Suppressor macrophage treated with lipopolysaccharide for 1 hour (primary cell): ENCODE results near the gene NRDE2.
A peak's percentile ranks its signal among the peaks of the same experiment; 100 is the strongest.
"Not testable (repeated sequence)": the region's sequence is repeated elsewhere in the genome, so short reads cannot be mapped to it uniquely, and the experiment has no call there.

Source experiments
- DNase-seq, 3 donors: peaks; one replicate each; pipeline ENCODE4 v3.0.0-alpha.2; 2020 to 2022

NRDE2 gene

DNA sequence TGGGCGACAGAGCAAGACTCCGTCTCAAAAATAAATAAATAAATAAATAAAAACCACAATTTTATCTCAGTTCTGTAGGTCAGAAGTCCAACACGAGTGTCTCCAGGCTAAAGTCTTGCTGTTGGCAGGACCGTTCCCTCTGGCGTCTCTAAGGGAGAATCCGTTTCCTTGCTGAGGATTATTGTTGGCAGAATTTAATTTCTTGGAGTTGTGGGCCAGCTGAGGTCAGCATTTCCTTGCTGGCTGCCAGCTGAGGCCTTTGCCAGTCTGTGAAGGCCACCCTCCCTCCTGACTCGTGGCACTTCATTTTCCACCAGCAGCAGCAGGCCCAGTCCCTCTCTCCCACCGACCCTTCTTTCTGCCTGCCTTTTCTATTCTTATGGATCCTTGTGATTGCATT is 58.2 kb downstream of the NRDE2 start:
- no peak for DNase-seq

DNA sequence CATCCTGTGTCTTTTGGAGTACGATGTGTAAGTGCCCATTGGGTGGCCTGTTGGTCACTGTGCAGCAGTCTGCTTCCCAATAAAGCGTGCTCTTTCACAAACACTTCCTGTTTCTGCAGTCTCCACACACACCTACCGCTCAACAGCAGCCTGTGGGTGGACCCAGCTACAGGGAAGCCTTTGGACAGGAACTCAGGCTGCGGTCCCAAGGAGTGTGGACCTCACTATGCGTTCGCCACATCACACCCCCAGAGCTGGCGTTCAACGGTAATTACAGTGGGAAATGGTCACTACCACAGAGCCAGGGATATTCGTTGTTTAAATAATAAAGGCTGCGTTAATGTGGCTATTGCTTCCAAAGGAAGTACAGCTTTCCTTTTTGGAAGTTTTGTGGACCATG is 59.2 kb downstream of the NRDE2 start:
- peak; percentile 47 to 66 (median 64) for DNase-seq

DNA sequence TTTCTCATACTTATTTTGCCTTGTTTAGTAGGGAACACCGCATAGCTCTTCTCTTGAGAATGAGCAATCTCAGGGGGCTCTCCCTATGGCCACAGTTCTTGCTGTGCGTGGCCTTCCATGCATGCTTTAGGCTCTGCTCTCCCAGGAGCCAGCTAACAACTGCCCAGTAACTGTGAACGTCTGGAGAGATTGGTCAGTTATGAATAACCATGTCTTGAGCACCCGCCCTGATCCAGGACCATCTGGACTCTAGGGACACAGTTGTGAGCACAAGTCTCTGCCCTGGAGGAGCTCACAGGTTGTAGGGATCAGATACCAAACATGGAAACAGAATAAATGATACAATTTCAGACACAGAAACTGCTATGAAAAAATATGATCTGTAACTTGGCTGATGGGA is 63.3 kb downstream of the NRDE2 start:
- no peak for DNase-seq

DNA sequence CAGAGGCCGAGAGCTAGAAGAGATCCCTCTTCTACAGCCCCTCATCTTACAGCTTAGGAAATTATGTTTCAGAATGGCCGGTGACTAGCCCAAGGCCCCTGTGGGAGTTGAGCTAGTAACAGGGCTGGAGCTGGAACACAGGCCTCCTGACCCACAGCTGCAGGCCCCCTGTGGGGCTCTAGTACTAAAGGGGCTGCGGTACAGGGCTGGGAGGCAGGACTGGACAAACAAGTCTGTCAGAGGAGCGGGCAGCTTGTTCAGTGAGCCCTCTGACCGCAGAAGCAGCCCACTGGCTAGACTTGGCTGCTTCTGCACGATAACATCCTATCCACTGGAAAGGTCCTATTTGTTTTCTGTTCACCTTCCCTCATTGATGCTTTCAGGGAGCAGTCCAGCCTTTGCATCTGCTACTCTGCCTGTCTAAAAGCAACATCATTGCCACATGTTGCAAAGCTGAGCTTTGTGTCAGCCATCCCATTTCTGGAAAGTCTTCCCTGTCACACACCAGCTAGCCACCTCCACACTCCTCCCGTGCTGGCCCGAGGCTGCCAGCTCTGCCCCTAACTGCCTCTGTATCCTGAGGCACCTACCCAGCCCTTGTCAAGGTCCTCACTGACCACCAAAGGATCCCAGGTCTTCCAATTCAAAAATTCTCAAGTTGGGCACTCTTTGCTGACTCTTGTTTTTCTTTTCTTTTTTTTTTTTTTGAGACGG is 65.1 kb downstream of the NRDE2 start:
- no peak for DNase-seq

- no peak for DNase-seq
Observed at GRCh38 chr14:90263748-90264449, 67.8 kb downstream of the NRDE2 start.

- peak; percentile 94 to 96 (median 95) for DNase-seq
Observed at GRCh38 chr14:90256354-90257131, 75.2 kb downstream of the NRDE2 start, which contains the start of gene PSMC1. Gene PSMC1 (plus strand): TSS chr14:90256553. CDS start chr14:90256598, 45 bp downstream.

- no peak for DNase-seq
Observed at GRCh38 chr14:90255871-90256270, 75.9 kb downstream of the NRDE2 start.

DNA sequence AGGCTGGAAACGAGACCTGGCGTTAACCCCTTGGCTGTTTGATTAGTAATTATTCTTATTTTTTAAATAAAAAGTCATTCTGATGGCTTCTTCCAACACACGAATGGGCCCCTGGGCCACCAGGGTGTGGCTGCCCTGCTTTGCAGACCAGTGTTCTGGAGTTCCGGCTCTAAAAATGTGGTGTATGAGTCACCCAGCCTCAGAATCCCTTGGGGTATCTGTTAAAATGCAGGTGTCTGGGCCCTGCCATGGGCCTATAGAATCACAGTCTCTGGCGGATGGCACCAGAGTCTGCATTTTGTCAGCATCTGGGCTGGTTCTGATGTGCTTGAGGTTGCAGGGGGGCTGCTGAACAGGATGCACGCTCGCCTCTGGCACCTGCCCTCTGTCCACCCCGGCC is 77.9 kb downstream of the NRDE2 start:
- DNase-seq = no peak

GRCh38 chr14:90248594-90248993 is 83.1 kb downstream of the NRDE2 start:
- DNase-seq = no peak

- not testable (repeated sequence) for DNase-seq
Observed at GRCh38 chr14:90247441-90247840, 84.3 kb downstream of the NRDE2 start.

DNA sequence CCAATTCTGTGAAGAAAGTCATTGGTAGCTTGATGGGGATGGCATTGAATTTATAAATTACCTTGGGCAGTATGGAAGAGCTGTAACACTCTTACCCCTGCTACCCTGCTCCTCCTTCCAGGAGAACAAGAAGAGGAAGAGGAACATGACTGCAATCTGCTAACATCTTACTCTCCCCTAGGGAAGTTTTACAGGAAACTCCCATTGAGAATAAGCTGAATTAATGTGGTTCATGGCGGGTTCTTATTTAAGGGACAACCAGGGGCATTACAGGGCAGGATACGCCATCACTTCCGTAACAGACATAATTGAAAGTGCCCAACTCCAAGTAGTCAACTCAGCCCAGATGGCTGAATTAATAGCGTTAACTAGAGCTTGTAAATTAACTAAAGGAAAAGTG is 84.8 kb downstream of the NRDE2 start:
- peak; percentile 40 to 59 (median 54) for DNase-seq

- no peak for DNase-seq
Observed at GRCh38 chr14:90242444-90242843, 89.3 kb downstream of the NRDE2 start.

DNA sequence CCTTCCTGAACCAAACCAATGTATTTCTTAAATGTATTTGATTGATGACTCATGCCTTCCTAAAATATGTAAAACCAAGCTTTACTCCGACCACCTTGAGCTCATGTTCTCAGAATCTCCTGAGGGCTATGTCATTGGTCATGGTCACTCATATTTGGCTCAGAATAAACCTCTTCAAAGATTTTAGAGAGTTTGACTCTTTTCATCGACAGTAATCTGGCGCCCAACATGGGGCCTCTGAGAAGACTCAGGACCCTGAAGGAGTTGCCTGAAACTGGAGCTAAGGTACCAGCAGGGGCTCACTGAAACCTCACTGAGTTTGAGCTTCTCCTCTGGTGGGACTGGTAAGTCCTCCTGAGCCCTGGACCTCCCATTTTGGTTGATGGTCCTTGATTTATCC is 92.6 kb downstream of the NRDE2 start:
- DNase-seq = peak in 1 of 3 donors; percentile 25

DNA sequence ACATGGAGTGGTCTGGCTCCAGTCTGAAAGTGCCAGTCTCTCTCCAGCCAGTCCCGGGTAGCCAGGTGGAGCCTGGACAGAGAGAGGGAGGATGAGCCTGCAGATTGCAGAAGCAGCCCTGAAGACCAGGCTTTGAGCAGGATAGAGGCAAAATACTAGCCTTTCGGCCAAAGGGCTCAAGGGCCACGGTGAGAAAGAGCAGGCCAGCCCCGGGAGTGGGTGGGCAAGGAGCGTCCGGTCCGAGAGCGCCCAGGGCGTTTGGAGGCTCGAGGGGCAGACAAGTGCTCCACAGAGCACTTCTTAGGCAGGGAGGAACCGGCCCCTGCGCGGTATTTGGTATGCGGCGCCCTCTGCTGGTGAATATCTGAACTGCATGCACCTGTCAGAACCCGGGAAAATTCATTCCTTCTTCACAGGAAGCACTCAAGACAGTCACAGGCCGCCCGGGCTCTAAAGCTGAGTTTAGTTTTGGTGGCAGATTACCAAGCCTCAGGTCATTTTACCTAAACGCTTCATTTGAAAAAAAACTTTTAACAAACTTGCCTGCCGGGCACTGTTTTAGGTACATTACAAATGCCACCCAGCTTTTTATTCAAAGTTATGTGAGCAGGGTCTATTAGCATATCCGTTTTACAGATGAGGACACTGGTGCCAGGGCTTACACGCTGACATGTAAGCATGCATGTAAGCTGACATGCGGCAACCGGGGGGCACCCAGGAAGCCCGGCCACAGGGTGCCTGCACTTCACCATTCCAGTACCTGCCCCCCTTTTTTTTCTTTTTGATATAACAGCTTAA is 96.4 kb downstream of the NRDE2 start:
- DNase-seq = peak; percentile 70 to 81 (median 77)

GRCh38 chr14:90229942-90230341 is 101.8 kb downstream of the NRDE2 start:
- not testable (repeated sequence) for DNase-seq

DNA sequence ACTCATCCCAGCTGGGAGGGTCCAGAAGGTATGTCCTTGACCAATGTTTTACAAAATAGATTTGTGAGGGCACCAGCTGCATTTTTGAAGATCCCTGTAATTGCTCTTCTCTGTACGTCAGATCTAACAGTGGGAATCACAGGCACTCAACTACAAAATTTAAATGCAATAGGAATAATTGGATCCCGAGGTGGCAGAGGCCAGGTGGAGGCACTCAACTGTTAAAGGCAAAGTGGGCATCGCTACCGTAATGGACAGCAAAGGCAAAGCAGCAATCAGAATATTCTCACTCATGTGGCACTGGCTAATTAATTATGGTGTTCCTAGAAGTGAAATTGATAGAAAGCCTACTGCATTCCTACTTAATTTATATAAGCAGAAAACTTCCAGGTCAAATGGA is 103.3 kb downstream of the NRDE2 start:
- DNase-seq = no peak
